K562 (cell line): ENCODE measurements around the gene COPS6. TPM values are rescaled to one million over a fixed set of nuclear protein-coding genes. Genes with fewer than 3 reads are reported as not detected.

Experiments used
- BMI1 ChIP-seq: fragments of 150-350 bp; IDR thresholded peaks from 2 replicates; pipeline ENCODE4 v1.6.1; 2014; ENCODE audit warnings: low read length
- CEBPG ChIP-seq, 3 experiments: fragments of 200-800 bp in 1 of 3; sonication (Bioruptor generic) in 1 of 3; sonication (generic) in 1 of 3; formaldehyde crosslinking in 1 of 3; IDR thresholded peaks in 2 of 3; conservative IDR thresholded peaks in 1 of 3; 2 replicates each; pipeline versions ENCODE4 v1.6.1 to v1.8.0; 2016 to 2022; ENCODE audit warnings: missing compliant biosample characterization in 2 of 3, missing genetic modification characterization in 2 of 3, mild to moderate bottlenecking in 1 of 3, missing genetic modification reagents in 1 of 3
- DACH1 ChIP-seq: fragments of 450-650 bp; IDR thresholded peaks from 2 replicates; pipeline ENCODE4 v1.6.1; 2018; ENCODE audit not compliant: partially characterized antibody
- EZH2 ChIP-seq: IDR thresholded peaks from 2 replicates; pipeline ENCODE4 v1.6.1; 2012; ENCODE audit warnings: low read depth, mild to moderate bottlenecking, inconsistent platforms, low read length, borderline replicate concordance
- HMG20B ChIP-seq: fragments of 250-450 bp; sonication (Bioruptor Pico); IDR thresholded peaks from 2 replicates; pipeline ENCODE4 v1.5.0; 2021; ENCODE audit warnings: mild to moderate bottlenecking
- KDM4B ChIP-seq, 2 experiments: fragments of 450-650 bp in 1 of 2; sonication (generic) in 1 of 2; IDR thresholded peaks; 2 replicates each; pipeline ENCODE4 v1.6.1; 2016 to 2017; ENCODE audit warnings: borderline replicate concordance in 2 of 2, antibody characterized with exemption in 1 of 2, low read depth in 1 of 2, mild to moderate bottlenecking in 1 of 2
- RBM22 ChIP-seq: fragments of 200-400 bp; formaldehyde crosslinking; IDR thresholded peaks from 2 replicates; pipeline ENCODE4 v1.6.1; 2018; ENCODE audit warnings: low read length, low read depth; ENCODE audit not compliant: poor library complexity, severe bottlenecking
- SMAD3 ChIP-seq: fragments of 450-650 bp; formaldehyde crosslinking; conservative IDR thresholded peaks from 2 replicates; pipeline ENCODE4 v1.4.0; 2020; ENCODE audit warnings: mild to moderate bottlenecking
- SMARCE1 ChIP-seq: fragments of 450-650 bp; IDR thresholded peaks from 2 replicates; pipeline ENCODE4 v1.7.1; 2016; ENCODE audit warnings: mild to moderate bottlenecking
- TAL1 ChIP-seq: fragments of 450-650 bp; IDR thresholded peaks from 2 replicates; pipeline ENCODE4 v1.6.1; 2016; ENCODE audit warnings: mild to moderate bottlenecking
- ZC3H11A ChIP-seq: IDR thresholded peaks from 2 replicates; pipeline ENCODE4 v1.6.1; 2012; ENCODE audit warnings: low read depth, low read length, improper control_type of control experiment
- ZFP36 ChIP-seq: fragments of 150-350 bp; IDR thresholded peaks from 2 replicates; pipeline ENCODE4 v1.6.1; 2018; ENCODE audit warnings: low read length, low read depth; ENCODE audit not compliant: partially characterized antibody
- ZNF347 ChIP-seq: fragments of 450-650 bp; formaldehyde crosslinking; IDR thresholded peaks from 2 replicates; pipeline ENCODE4 v1.4.0; 2020; ENCODE audit warnings: low read depth, mild to moderate bottlenecking, moderate library complexity
- polyA plus RNA-seq, 8 experiments: library from polyadenylated mRNA; depleted of rRNA in 4 of 8; stranded (reverse) in 5 of 8; unstranded in 3 of 8; fragments of >200 nt; fragmentation: Nextera tagmentation in 2 of 8; fragmentation: Illumina TruSeq in 1 of 8; extraction: Ambion mirVana in 2 of 8; extraction: Trizol in 1 of 8; gene quantifications; 2 replicates each; pipeline versions ENCODE4 v1.2.1 to v1.2.3, GENCODE V29; 2011 to 2014; ENCODE audit warnings: inconsistent platforms in 1 of 8, missing spikeins in 1 of 8
- total RNA-seq, 7 experiments: library from RNA; depleted of rRNA in 6 of 7; stranded (reverse); fragments of >200 nt in 6 of 7; fragmentation: Illumina TruSeq in 2 of 7; extraction: Trizol in 2 of 7; gene quantifications; 2 replicates each; pipeline versions ENCODE4 v1.2.1 to v1.2.3, GENCODE V29; 2011 to 2021; ENCODE audit warnings: low replicate concordance in 1 of 7
- TF ChIP-seq, protein P1 (sequence below): fragments of 450-650 bp; IDR thresholded peaks from 2 replicates; pipeline ENCODE4 v1.6.1; 2016; ENCODE audit warnings: low read depth, mild to moderate bottlenecking, moderate library complexity
- TF ChIP-seq, protein P2 (sequence below): sonication (generic); formaldehyde crosslinking; IDR thresholded peaks from 2 replicates; pipeline ENCODE4 v1.8.1; 2023; ENCODE audit warnings: missing genetic modification reagents, mild to moderate bottlenecking, borderline replicate concordance
- TF ChIP-seq, protein P3 (sequence below): fragments of 250-450 bp; sonication (Bioruptor Pico); IDR thresholded peaks from 2 replicates; pipeline ENCODE4 v1.4.0; 2020; ENCODE audit warnings: mild to moderate bottlenecking
- TF ChIP-seq, protein P4 (sequence below): conservative IDR thresholded peaks from 2 replicates; pipeline ENCODE4 v1.6.1; 2011; ENCODE audit warnings: low read depth, mild to moderate bottlenecking, low read length; ENCODE audit not compliant: control insufficient read depth
- TF ChIP-seq, protein P5 (sequence below): fragments of 450-650 bp; conservative IDR thresholded peaks from 2 replicates; pipeline ENCODE4 v1.6.1; 2016; ENCODE audit warnings: missing genetic modification characterization, low read depth, mild to moderate bottlenecking, missing compliant biosample characterization, moderate library complexity

Gene COPS6
- total and polyA plus RNA-seq, 9 of the 15 experiments (the other 6 are each of a cell fraction or from before 2014, with no cell fraction given), result 63.0 to 331 (median 168) TPM

DNA sequence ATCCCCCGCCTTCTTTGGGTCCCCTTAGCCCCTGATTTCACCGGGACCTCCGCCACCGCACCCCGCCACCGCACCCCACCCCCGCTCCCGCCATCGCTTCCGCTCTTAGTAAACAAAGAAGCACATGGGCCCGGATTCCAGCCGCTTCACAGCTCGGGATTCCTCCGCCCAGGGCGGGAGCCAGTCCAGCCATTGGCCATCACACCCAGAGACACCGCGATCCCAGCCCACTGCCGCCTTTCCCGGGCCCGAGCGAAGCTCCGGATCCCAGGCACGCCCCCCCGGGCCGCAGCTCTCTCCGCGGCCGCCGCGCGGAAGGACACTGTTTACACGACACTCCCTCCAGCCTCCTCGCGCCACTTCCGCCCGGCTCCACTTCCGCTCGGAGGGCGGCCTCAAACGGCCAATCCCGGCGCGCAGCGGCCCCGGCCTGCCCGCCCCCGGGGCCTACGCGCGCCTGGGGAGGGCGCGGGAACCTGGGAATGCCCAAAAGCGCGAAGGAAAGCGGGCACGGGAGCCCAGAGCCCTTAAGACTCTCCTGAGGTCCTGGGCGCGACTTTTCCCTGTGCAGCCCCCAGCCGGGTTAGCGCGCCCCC lies 11.7 kb downstream of the COPS6 start (continued):
- TF ChIP-seq BMI1 (no peak), SMAD3 (CRISPR knock-in tag) (peak; percentile 84), DACH1 (no peak), EZH2 (no peak), HMG20B (CRISPR knock-in tag) (no peak), RBM22 (peak; percentile 90), KDM4B (IDR thresholded peaks at IDR 0.05; ENCODE audit: borderline replicate concordance in 2 of 2, low read depth in 1 of 2) (peak in 1 of 2 experiments; percentile 93; a peak in 1 of 4 replicates), TAL1 (0 out of 2 replicates have a peak, but pooled peaks have one; percentile 7), ZC3H11A (peak; percentile 68; the same call in 1 of the 2 replicates), CEBPG (CRISPR knock-in tag; IDR thresholded peaks at IDR 0.05) (no peak), CEBPG (tag; conservative IDR thresholded peaks at IDR 0.05 in 1 of 2, IDR thresholded peaks at IDR 0.05 in 1 of 2) (no peak), SMARCE1 (no peak; the same call in 1 of the 2 replicates), ZFP36 (no peak), ZNF347 (CRISPR knock-in tag) (no peak)
- TF ChIP-seq, protein P1, sequence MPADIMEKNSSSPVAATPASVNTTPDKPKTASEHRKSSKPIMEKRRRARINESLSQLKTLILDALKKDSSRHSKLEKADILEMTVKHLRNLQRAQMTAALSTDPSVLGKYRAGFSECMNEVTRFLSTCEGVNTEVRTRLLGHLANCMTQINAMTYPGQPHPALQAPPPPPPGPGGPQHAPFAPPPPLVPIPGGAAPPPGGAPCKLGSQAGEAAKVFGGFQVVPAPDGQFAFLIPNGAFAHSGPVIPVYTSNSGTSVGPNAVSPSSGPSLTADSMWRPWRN, result 0 out of 2 replicates have a peak, but pooled peaks have one; percentile 46
- TF ChIP-seq, protein P2, sequence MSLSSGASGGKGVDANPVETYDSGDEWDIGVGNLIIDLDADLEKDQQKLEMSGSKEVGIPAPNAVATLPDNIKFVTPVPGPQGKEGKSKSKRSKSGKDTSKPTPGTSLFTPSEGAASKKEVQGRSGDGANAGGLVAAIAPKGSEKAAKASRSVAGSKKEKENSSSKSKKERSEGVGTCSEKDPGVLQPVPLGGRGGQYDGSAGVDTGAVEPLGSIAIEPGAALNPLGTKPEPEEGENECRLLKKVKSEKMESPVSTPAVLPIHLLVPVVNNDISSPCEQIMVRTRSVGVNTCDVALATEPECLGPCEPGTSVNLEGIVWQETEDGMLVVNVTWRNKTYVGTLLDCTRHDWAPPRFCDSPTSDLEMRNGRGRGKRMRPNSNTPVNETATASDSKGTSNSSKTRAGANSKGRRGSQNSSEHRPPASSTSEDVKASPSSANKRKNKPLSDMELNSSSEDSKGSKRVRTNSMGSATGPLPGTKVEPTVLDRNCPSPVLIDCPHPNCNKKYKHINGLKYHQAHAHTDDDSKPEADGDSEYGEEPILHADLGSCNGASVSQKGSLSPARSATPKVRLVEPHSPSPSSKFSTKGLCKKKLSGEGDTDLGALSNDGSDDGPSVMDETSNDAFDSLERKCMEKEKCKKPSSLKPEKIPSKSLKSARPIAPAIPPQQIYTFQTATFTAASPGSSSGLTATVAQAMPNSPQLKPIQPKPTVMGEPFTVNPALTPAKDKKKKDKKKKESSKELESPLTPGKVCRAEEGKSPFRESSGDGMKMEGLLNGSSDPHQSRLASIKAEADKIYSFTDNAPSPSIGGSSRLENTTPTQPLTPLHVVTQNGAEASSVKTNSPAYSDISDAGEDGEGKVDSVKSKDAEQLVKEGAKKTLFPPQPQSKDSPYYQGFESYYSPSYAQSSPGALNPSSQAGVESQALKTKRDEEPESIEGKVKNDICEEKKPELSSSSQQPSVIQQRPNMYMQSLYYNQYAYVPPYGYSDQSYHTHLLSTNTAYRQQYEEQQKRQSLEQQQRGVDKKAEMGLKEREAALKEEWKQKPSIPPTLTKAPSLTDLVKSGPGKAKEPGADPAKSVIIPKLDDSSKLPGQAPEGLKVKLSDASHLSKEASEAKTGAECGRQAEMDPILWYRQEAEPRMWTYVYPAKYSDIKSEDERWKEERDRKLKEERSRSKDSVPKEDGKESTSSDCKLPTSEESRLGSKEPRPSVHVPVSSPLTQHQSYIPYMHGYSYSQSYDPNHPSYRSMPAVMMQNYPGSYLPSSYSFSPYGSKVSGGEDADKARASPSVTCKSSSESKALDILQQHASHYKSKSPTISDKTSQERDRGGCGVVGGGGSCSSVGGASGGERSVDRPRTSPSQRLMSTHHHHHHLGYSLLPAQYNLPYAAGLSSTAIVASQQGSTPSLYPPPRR (CRISPR knock-in tag), result no peak
- TF ChIP-seq, protein P3, sequence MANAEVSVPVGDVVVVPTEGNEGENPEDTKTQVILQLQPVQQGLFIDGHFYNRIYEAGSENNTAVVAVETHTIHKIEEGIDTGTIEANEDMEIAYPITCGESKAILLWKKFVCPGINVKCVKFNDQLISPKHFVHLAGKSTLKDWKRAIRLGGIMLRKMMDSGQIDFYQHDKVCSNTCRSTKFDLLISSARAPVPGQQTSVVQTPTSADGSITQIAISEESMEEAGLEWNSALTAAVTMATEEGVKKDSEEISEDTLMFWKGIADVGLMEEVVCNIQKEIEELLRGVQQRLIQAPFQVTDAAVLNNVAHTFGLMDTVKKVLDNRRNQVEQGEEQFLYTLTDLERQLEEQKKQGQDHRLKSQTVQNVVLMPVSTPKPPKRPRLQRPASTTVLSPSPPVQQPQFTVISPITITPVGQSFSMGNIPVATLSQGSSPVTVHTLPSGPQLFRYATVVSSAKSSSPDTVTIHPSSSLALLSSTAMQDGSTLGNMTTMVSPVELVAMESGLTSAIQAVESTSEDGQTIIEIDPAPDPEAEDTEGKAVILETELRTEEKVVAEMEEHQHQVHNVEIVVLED (CRISPR knock-in tag), result peak; percentile 71
- TF ChIP-seq, protein P4, sequence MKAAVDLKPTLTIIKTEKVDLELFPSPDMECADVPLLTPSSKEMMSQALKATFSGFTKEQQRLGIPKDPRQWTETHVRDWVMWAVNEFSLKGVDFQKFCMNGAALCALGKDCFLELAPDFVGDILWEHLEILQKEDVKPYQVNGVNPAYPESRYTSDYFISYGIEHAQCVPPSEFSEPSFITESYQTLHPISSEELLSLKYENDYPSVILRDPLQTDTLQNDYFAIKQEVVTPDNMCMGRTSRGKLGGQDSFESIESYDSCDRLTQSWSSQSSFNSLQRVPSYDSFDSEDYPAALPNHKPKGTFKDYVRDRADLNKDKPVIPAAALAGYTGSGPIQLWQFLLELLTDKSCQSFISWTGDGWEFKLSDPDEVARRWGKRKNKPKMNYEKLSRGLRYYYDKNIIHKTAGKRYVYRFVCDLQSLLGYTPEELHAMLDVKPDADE, result peak; percentile 96
- TF ChIP-seq, protein P5, sequence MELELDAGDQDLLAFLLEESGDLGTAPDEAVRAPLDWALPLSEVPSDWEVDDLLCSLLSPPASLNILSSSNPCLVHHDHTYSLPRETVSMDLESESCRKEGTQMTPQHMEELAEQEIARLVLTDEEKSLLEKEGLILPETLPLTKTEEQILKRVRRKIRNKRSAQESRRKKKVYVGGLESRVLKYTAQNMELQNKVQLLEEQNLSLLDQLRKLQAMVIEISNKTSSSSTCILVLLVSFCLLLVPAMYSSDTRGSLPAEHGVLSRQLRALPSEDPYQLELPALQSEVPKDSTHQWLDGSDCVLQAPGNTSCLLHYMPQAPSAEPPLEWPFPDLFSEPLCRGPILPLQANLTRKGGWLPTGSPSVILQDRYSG, result no peak
